ENCODE data around the gene FIBIN.

DNA sequence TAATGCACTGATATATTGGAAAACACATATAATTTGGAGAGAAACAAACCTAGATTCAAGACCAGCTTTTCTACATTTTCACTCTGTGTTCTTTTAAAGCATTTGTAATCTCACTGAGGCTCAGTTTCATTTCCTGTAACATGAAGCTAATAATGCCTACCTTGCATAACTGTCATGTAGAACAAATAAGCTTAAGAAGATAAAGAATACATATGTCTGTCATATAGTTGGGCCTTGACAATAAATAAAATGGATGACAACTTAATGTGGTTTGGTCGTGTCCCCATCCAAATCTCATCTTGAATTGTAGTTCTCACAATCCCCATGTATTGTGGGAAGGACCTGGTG, 35.2 kb upstream of the FIBIN start:
- TF ChIP-seq, protein P1, sequence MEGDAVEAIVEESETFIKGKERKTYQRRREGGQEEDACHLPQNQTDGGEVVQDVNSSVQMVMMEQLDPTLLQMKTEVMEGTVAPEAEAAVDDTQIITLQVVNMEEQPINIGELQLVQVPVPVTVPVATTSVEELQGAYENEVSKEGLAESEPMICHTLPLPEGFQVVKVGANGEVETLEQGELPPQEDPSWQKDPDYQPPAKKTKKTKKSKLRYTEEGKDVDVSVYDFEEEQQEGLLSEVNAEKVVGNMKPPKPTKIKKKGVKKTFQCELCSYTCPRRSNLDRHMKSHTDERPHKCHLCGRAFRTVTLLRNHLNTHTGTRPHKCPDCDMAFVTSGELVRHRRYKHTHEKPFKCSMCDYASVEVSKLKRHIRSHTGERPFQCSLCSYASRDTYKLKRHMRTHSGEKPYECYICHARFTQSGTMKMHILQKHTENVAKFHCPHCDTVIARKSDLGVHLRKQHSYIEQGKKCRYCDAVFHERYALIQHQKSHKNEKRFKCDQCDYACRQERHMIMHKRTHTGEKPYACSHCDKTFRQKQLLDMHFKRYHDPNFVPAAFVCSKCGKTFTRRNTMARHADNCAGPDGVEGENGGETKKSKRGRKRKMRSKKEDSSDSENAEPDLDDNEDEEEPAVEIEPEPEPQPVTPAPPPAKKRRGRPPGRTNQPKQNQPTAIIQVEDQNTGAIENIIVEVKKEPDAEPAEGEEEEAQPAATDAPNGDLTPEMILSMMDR (IDR thresholded peaks at IDR 0.05) = no peak
- no peak for TF ChIP-seq POLR2A (IDR thresholded peaks at IDR 0.05)

All from Peyer's patch (tissue), 4 donors.